ENCODE data around the gene LIX1. TPM values are rescaled to one million over a fixed set of nuclear protein-coding genes. Genes with fewer than 3 reads are reported as not detected.

The LIX1 gene
- total RNA-seq, 2 donors from 2014 or later = 0.97 to 1.0 TPM

- Histone ChIP-seq H3K4me3 (no peak overlapping the region), H3K27ac (no peak overlapping the region), H3K4me1 (replicated peaks) (no peaks in the 10 kb centered on the region), H3K36me3 (no peaks in the 10 kb centered on the region), H3K9me3 (no peaks in the 10 kb centered on the region), H3K27me3 (replicated peaks; ENCODE audit: insufficient read depth) (no peaks in the 10 kb centered on the region)
- intact Hi-C loops (cut with DNase I) = loop anchor here (5.0 to 10.0 kb wide), 6 partner anchors 120 to 547 kb away; no protein-coding TSS in a partner anchor
- DNase-seq (ENCODE audit: low spot score) = peak; percentile 76
- TF ChIP-seq POLR2A (IDR thresholded peaks at IDR 0.05) (no peak), POLR2AphosphoS5 (IDR thresholded peaks at IDR 0.05) (peak; percentile 38), CTCF (IDR thresholded peaks at IDR 0.05) (peak; percentile 75 to 90 (median 85))
- WGBS = 17% methylated on average over 4 of the region's 4 CpGs
These were observed 19.6 kb upstream of the LIX1 start for GRCh38 chr5:97162045-97162444.

- Histone ChIP-seq H3K27ac (no peak overlapping the region), H3K36me3 (no peaks in the 10 kb centered on the region), H3K9me3 (no peaks in the 10 kb centered on the region), H3K27me3 (replicated peaks; ENCODE audit: insufficient read depth) (no peaks in the 10 kb centered on the region), H3K4me1 (replicated peaks) (no peaks in the 10 kb centered on the region), H3K4me3 (no peak overlapping the region)
- no peak for DNase-seq (ENCODE audit: low spot score)
- TF ChIP-seq CTCF (IDR thresholded peaks at IDR 0.05) = no peak
- TF ChIP-seq POLR2AphosphoS5 (IDR thresholded peaks at IDR 0.05) = no peak
- TF ChIP-seq POLR2A (IDR thresholded peaks at IDR 0.05) = no peak
- intact Hi-C loops (cut with DNase I) = no loop called here
- WGBS = 98% methylated on average over 2 of the region's 2 CpGs
These were observed 15.3 kb upstream of the LIX1 start for GRCh38 chr5:97157689-97158088.

GRCh38 chr5:97151370-97151769, 9.0 kb upstream of the LIX1 start:
- Histone ChIP-seq H3K27ac (no peak overlapping the region), H3K4me3 (no peak overlapping the region), H3K9me3 (no peaks in the 10 kb centered on the region), H3K27me3 (replicated peaks; ENCODE audit: insufficient read depth) (no peaks in the 10 kb centered on the region), H3K4me1 (replicated peaks) (no peaks in the 10 kb centered on the region), H3K36me3 (no peaks in the 10 kb centered on the region)
- no peak for DNase-seq (ENCODE audit: low spot score)
- WGBS = 91% methylated on average over 3 of the region's 3 CpGs
- TF ChIP-seq POLR2AphosphoS5 (IDR thresholded peaks at IDR 0.05) (no peak), CTCF (IDR thresholded peaks at IDR 0.05) (no peak), POLR2A (IDR thresholded peaks at IDR 0.05) (no peak)
- intact Hi-C loops (cut with DNase I) = no loop called here

GRCh38 chr5:97150401-97150800, 8.0 kb upstream of the LIX1 start:
- intact Hi-C loops (cut with DNase I) = no loop called here
- H3K4me3 ChIP-seq = no peak overlapping the region
- no peak for TF ChIP-seq POLR2A (IDR thresholded peaks at IDR 0.05)
- TF ChIP-seq POLR2AphosphoS5 (IDR thresholded peaks at IDR 0.05) = no peak
- no peak for TF ChIP-seq CTCF (IDR thresholded peaks at IDR 0.05)
- H3K9me3 ChIP-seq = no peaks in the 10 kb centered on the region
- 54% methylated on average over 1 of the region's 1 CpG for WGBS
- DNase-seq (ENCODE audit: low spot score) = no peak
- H3K4me1 ChIP-seq (replicated peaks) = no peaks in the 10 kb centered on the region
- H3K27ac ChIP-seq = no peak overlapping the region
- no peaks in the 10 kb centered on the region for H3K36me3 ChIP-seq
- no peaks in the 10 kb centered on the region for H3K27me3 ChIP-seq (replicated peaks; ENCODE audit: insufficient read depth)

- Histone ChIP-seq H3K27me3 (replicated peaks; ENCODE audit: insufficient read depth) (no peaks in the 10 kb centered on the region), H3K4me3 (no peak overlapping the region), H3K27ac (no peak overlapping the region), H3K36me3 (no peaks in the 10 kb centered on the region), H3K4me1 (replicated peaks) (no peaks in the 10 kb centered on the region), H3K9me3 (no peaks in the 10 kb centered on the region)
- intact Hi-C loops (cut with DNase I) = no loop called here
- TF ChIP-seq POLR2AphosphoS5 (IDR thresholded peaks at IDR 0.05) = no peak
- TF ChIP-seq CTCF (IDR thresholded peaks at IDR 0.05) = no peak
- no peak for TF ChIP-seq POLR2A (IDR thresholded peaks at IDR 0.05)
- 85% methylated on average over 2 of the region's 2 CpGs for WGBS
- no peak for DNase-seq (ENCODE audit: low spot score)
These were observed 7.3 kb upstream of the LIX1 start for GRCh38 chr5:97149709-97150108.

Measured in prostate gland (tissue), 2 donors.